ENCODE results near the gene ADRB1. TPM values are rescaled to one million over a fixed set of nuclear protein-coding genes. Genes with fewer than 3 reads are reported as not detected.

ADRB1 gene
- total and polyA plus RNA-seq, 3 donors from 2014 or later = 0.32 to 0.99 (median 0.55) TPM

DNA sequence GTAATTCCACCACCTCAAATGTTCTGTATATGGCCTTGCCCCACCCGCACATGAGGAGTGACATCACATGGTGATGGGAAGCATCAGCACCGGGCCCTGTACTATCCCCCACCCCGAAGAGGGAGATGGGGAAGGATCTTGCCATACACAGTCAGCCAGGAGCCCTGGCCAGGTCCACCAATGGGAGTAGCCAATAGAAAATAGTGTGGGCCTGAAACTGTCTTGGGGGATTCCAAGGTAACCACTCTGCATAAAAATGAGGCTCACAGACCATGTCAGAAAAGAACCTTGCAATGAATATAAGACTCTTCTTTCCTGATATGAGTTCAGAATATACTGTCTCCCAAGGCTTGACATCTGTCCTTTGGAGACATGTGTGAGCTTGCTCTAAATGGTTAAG lies 51.1 kb downstream of the ADRB1 start:
- Histone ChIP-seq H3K4me1 (no peaks in the 10 kb centered on the region), H3K27me3 (no peaks in the 10 kb centered on the region), H3K4me3 (no peak overlapping the region), H3K9me3 (no peaks in the 10 kb centered on the region), H3K36me3 (ENCODE audit: low read depth, missing control alignments) (no peaks in the 10 kb centered on the region), H3K27ac (no peak overlapping the region)
- WGBS, 2 donors = 91 to 94% methylated on average over 3 of the region's 3 CpGs
- no peak for DNase-seq
- intact Hi-C loops (cut with DNase I; ENCODE audit: low total_unique reads) = no loop called here
- TF ChIP-seq, protein P1, sequence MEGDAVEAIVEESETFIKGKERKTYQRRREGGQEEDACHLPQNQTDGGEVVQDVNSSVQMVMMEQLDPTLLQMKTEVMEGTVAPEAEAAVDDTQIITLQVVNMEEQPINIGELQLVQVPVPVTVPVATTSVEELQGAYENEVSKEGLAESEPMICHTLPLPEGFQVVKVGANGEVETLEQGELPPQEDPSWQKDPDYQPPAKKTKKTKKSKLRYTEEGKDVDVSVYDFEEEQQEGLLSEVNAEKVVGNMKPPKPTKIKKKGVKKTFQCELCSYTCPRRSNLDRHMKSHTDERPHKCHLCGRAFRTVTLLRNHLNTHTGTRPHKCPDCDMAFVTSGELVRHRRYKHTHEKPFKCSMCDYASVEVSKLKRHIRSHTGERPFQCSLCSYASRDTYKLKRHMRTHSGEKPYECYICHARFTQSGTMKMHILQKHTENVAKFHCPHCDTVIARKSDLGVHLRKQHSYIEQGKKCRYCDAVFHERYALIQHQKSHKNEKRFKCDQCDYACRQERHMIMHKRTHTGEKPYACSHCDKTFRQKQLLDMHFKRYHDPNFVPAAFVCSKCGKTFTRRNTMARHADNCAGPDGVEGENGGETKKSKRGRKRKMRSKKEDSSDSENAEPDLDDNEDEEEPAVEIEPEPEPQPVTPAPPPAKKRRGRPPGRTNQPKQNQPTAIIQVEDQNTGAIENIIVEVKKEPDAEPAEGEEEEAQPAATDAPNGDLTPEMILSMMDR (IDR thresholded peaks at IDR 0.05) = no peak
- no peak for TF ChIP-seq POLR2A (IDR thresholded peaks at IDR 0.05)

DNA sequence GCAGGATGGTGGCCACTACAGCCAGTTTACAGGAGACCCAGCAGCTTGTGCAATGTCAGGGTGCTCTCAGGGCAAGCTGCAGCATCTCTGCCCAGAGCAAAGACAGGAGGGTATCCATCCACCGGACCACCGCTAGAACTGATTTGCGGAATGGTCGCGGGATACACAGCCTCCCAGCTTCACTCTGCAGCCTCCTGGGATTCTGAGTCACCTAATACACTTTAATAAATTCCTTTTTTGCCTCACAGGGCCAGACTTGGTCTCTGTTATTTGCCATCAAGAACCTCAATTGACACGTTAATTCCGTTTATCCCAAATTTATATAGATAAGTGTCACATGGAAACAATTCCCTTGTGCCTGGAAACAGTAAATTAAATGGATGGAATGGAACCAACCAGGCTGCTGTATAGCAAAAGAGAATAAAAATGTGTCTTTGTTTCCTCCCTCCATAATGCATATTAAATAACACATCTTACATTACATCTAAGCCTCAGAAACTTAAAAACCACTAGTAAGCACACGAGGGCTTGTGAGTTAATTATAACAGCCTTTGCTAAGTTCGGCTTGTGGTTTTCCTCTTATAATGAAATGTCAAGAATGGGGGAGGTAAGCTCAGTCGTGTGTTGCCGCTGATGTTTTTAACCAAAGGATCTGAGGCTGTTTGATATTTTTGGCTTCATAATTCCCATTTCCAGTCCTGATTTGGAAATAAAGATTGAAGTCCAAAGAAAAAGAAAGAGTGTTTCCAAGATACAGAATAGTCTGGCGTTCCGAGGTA lies 52.1 kb downstream of the ADRB1 start:
- Histone ChIP-seq H3K4me3 (no peak overlapping the region), H3K27ac (no peak overlapping the region), H3K27me3 (no peaks in the 10 kb centered on the region), H3K9me3 (no peaks in the 10 kb centered on the region), H3K36me3 (ENCODE audit: low read depth, missing control alignments) (no peaks in the 10 kb centered on the region), H3K4me1 (peaks cover 2% of the 10 kb centered on the region)
- intact Hi-C loops (cut with DNase I; ENCODE audit: low total_unique reads) = no loop called here
- DNase-seq = no peak
- 72 to 77% methylated on average over 13 of the region's 13 CpGs for WGBS, 2 donors
- TF ChIP-seq POLR2A (IDR thresholded peaks at IDR 0.05) = no peak
- TF ChIP-seq, protein P1 (IDR thresholded peaks at IDR 0.05) = no peak

Other genes starting within 250 kb of the ADRB1 start
- gene DCLRE1A, start 189.8 kb upstream of the ADRB1 start, total RNA-seq = 1 to 10 TPM; 8.9 to 9.5 TPM
- 7.2 TPM for gene DCLRE1A, start 189.8 kb upstream of the ADRB1 start, polyA plus RNA-seq (ENCODE audit: insufficient read depth, low read depth, low replicate concordance)
- 10 to 100 TPM; 34.3 to 37.7 TPM for gene NHLRC2, start 189.2 kb upstream of the ADRB1 start, total RNA-seq
- 8.7 TPM for gene NHLRC2, start 189.2 kb upstream of the ADRB1 start, polyA plus RNA-seq (ENCODE audit: insufficient read depth, low read depth, low replicate concordance)
- gene CCDC186, start 130.3 kb downstream of the ADRB1 start, total RNA-seq = 10 to 100 TPM; 30.8 to 39.8 TPM
- gene CCDC186, start 130.3 kb downstream of the ADRB1 start, polyA plus RNA-seq (ENCODE audit: insufficient read depth, low read depth, low replicate concordance) = 5.3 TPM
- gene TDRD1, start 135.5 kb downstream of the ADRB1 start, total RNA-seq = 10 to 100 TPM; 25.7 to 32.3 TPM
- 32.7 TPM for gene TDRD1, start 135.5 kb downstream of the ADRB1 start, polyA plus RNA-seq (ENCODE audit: insufficient read depth, low read depth, low replicate concordance)
- gene VWA2, start 195.4 kb downstream of the ADRB1 start, total RNA-seq = 1 to 10 TPM; 2.4 TPM
- 2.6 TPM for gene VWA2, start 195.4 kb downstream of the ADRB1 start, polyA plus RNA-seq (ENCODE audit: insufficient read depth, low read depth, low replicate concordance)